GM18517 (cell line): ENCODE data around the gene VASN.
A peak's percentile ranks its signal among the peaks of the same experiment; 100 is the strongest.
"Not testable (repeated sequence)": the region's sequence is repeated elsewhere in the genome, so short reads cannot be mapped to it uniquely, and the experiment has no call there.

Experiments
- ATAC-seq: cut with Tn5 transposase; IDR thresholded peaks from one replicate; pipeline ENCODE4 v1.9.1; 2021; ENCODE audit warnings: mild to moderate bottlenecking, moderate library complexity; ENCODE audit not compliant: unreplicated experiment

Gene VASN

GRCh38 chr16:4336701-4337539 lies 34.7 kb upstream of the VASN start:
- ATAC-seq, result no peak

- no peak for ATAC-seq
These were observed 34.0 kb upstream of the VASN start for GRCh38 chr16:4337540-4338088.

- ATAC-seq, result no peak
These were observed 33.5 kb upstream of the VASN start for GRCh38 chr16:4338125-4338582.

GRCh38 chr16:4338712-4339299 lies 32.8 kb upstream of the VASN start:
- no peak for ATAC-seq

- ATAC-seq, result no peak
These were observed 32.2 kb upstream of the VASN start for GRCh38 chr16:4339455-4339854.

- ATAC-seq, result no peak
These were observed 31.7 kb upstream of the VASN start for GRCh38 chr16:4339909-4340308.

- ATAC-seq, result no peak
These were observed 31.2 kb upstream of the VASN start for GRCh38 chr16:4340443-4340842.

GRCh38 chr16:4341250-4341649 lies 30.4 kb upstream of the VASN start:
- ATAC-seq, result no peak

GRCh38 chr16:4342866-4343744 lies 28.5 kb upstream of the VASN start:
- no peak for ATAC-seq

- not testable (repeated sequence) for ATAC-seq
These were observed 27.2 kb upstream of the VASN start for GRCh38 chr16:4344300-4344982.

GRCh38 chr16:4344983-4345835 lies 26.4 kb upstream of the VASN start:
- no peak for ATAC-seq

- no peak for ATAC-seq
These were observed 25.5 kb upstream of the VASN start for GRCh38 chr16:4345836-4346781.

GRCh38 chr16:4347010-4347409 lies 24.6 kb upstream of the VASN start:
- ATAC-seq, result no peak

- ATAC-seq, result no peak
These were observed 23.7 kb upstream of the VASN start for GRCh38 chr16:4347765-4348509.

- no peak for ATAC-seq
These were observed 22.3 kb upstream of the VASN start for GRCh38 chr16:4349332-4349731.

- ATAC-seq, result no peak
These were observed 21.3 kb upstream of the VASN start for GRCh38 chr16:4350365-4350786.

GRCh38 chr16:4350787-4351659 lies 20.6 kb upstream of the VASN start, which contains the start of gene PAM16:
TSS of gene PAM16 (minus strand) at chr16:4351321. CDS start at chr16:4351234, 87 bp downstream.
- ATAC-seq, result peak; percentile 79
